Ascending aorta (tissue), 2 donors: ENCODE measurements around the gene FOXA2. TPM values are rescaled to one million over a fixed set of nuclear protein-coding genes. Genes with fewer than 3 reads are reported as not detected.

Experiments
- DNase-seq, 2 donors: peaks; one replicate each; pipeline ENCODE4 v3.0.0-alpha.2; 2019; ENCODE audit warnings: low spot score in 2 of 2
- H3K27ac ChIP-seq, 2 donors: fragments of 200-600 bp; sonication (generic); one replicate each; pipeline ENCODE4 v1.5.1; 2016 to 2017; ENCODE audit warnings: mild to moderate bottlenecking in 1 of 2
- H3K27me3 ChIP-seq: fragments of 200-600 bp; sonication (generic); one replicate; pipeline ENCODE4 v1.5.1; 2017
- H3K36me3 ChIP-seq, 2 donors: fragments of 200-600 bp; sonication (generic); one replicate each; pipeline ENCODE4 v1.5.1; 2016
- H3K4me1 ChIP-seq, 2 donors: fragments of 200-600 bp; sonication (generic); one replicate each; pipeline ENCODE4 v1.5.1; 2016 to 2017; ENCODE audit warnings: mild to moderate bottlenecking in 1 of 2
- H3K4me3 ChIP-seq, 2 donors: fragments of 200-600 bp; sonication (generic); one replicate each; pipeline ENCODE4 v1.5.1; 2016 to 2017; ENCODE audit warnings: mild to moderate bottlenecking in 1 of 2
- H3K9me3 ChIP-seq, 2 donors: fragments of 200-600 bp; sonication (generic); one replicate each; pipeline ENCODE4 v1.5.1; 2016
- intact Hi-C: fragments of 100-400 bp; cut with DNase I; formaldehyde crosslinking; loops from one replicate; pipeline ENCODE4 v1.15.1; 2023
- total RNA-seq: library from RNA; depleted of rRNA; stranded (reverse); fragments of >200 nt; gene quantifications from one replicate; pipeline ENCODE4 v1.1.0, GENCODE V29; 2016
- TF ChIP-seq, protein P1 (sequence below), 3 experiments: fragments of 200-600 bp in 2 of 3; fragments of 450-650 bp in 1 of 3; sonication (generic) in 2 of 3; IDR thresholded peaks; one replicate each; pipeline ENCODE4 v1.5.1; 2016 to 2019; ENCODE audit warnings: antibody characterized with exemption in 3 of 3, mild to moderate bottlenecking in 1 of 3, moderate library complexity in 1 of 3

The FOXA2 gene
- total RNA-seq, 1 donor from 2014 or later = not detected

DNA sequence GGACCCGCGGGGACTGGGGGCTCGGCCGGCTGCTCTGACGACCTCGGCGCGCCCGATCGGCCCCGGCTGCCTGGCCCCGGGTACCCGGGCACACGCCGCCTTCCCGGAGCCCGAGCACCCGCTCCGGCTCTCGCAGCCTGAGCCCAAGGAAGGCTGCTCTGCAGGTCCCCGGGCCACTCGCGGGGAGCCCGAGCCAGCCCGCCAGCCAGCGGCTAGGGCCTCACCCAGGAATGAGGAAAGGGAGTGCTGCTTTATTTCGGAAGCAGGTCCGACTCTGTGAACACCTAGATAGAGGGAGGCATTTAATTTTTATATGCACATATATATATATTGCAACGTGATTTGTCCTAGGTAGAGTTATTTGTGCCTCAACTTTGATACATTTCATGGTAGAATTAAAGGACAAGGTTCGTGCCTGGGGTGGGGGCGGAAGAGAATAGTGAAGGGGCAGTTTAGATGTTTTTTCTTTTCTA is 15.5 kb downstream of the FOXA2 start:
- Histone ChIP-seq H3K9me3 (no peaks in the 10 kb centered on the region), H3K4me1 (no peaks in the 10 kb centered on the region), H3K27me3 (peaks cover 5% of the 10 kb centered on the region), H3K36me3 (no peaks in the 10 kb centered on the region), H3K27ac (no peak overlapping the region), H3K4me3 (peak overlapping the region in 1 of 2 donors; percentile 16)
- intact Hi-C loops = no loop called here
- no peak for DNase-seq
- TF ChIP-seq, protein P1, sequence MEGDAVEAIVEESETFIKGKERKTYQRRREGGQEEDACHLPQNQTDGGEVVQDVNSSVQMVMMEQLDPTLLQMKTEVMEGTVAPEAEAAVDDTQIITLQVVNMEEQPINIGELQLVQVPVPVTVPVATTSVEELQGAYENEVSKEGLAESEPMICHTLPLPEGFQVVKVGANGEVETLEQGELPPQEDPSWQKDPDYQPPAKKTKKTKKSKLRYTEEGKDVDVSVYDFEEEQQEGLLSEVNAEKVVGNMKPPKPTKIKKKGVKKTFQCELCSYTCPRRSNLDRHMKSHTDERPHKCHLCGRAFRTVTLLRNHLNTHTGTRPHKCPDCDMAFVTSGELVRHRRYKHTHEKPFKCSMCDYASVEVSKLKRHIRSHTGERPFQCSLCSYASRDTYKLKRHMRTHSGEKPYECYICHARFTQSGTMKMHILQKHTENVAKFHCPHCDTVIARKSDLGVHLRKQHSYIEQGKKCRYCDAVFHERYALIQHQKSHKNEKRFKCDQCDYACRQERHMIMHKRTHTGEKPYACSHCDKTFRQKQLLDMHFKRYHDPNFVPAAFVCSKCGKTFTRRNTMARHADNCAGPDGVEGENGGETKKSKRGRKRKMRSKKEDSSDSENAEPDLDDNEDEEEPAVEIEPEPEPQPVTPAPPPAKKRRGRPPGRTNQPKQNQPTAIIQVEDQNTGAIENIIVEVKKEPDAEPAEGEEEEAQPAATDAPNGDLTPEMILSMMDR (IDR thresholded peaks at IDR 0.05) = no peak

- Histone ChIP-seq H3K27ac (no peak overlapping the region), H3K36me3 (no peaks in the 10 kb centered on the region), H3K4me3 (peak overlapping the region in 1 of 2 donors; percentile 16), H3K27me3 (peaks cover 5% of the 10 kb centered on the region), H3K4me1 (no peaks in the 10 kb centered on the region), H3K9me3 (no peaks in the 10 kb centered on the region)
- intact Hi-C loops = no loop called here
- DNase-seq = no peak
- TF ChIP-seq, protein P1 (IDR thresholded peaks at IDR 0.05) = no peak
These were observed 16.2 kb downstream of the FOXA2 start for GRCh38 chr20:22567944-22568871.

DNA sequence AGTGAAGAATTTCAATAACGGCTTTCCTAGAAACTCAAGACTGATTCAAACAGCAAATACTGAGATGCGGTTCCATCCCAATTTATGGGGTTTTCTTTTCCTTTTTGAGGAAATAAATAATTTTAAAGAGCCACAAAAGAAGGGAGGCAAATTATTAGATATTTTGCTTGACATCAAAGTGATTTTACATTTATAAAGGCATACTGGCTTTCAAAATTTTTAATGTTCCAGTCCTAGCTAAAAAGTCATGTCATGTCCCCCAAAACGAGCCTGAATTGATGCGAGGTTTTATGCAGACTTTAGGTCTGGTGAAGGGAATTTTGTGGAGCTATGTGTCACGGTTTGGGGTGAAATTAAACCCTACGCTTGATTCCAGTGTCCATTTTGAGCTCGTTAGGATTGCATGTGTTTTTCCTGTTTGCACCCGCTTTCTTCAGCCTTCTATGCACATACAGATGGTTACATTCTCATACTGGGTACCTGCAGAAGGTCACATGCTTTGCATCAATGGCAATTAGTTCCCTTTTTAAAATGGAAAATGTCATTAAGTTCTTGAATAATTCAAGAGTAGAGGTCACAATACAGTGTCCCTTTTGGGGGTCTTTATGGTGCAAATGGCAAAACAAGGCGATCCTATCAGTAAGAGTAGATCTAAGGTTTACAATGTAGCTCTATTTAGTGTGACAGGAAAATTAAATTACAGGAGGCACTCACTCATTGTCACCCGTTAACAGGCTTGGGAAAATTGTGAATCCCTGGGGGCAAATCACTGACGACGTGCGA is 17.3 kb downstream of the FOXA2 start:
- H3K4me1 ChIP-seq = no peaks in the 10 kb centered on the region
- H3K4me3 ChIP-seq = no peak overlapping the region
- intact Hi-C loops = no loop called here
- H3K36me3 ChIP-seq = no peaks in the 10 kb centered on the region
- no peaks in the 10 kb centered on the region for H3K9me3 ChIP-seq
- no peak overlapping the region for H3K27ac ChIP-seq
- no peak for DNase-seq
- H3K27me3 ChIP-seq = peaks cover 5% of the 10 kb centered on the region
- TF ChIP-seq, protein P1 (IDR thresholded peaks at IDR 0.05) = no peak

DNA sequence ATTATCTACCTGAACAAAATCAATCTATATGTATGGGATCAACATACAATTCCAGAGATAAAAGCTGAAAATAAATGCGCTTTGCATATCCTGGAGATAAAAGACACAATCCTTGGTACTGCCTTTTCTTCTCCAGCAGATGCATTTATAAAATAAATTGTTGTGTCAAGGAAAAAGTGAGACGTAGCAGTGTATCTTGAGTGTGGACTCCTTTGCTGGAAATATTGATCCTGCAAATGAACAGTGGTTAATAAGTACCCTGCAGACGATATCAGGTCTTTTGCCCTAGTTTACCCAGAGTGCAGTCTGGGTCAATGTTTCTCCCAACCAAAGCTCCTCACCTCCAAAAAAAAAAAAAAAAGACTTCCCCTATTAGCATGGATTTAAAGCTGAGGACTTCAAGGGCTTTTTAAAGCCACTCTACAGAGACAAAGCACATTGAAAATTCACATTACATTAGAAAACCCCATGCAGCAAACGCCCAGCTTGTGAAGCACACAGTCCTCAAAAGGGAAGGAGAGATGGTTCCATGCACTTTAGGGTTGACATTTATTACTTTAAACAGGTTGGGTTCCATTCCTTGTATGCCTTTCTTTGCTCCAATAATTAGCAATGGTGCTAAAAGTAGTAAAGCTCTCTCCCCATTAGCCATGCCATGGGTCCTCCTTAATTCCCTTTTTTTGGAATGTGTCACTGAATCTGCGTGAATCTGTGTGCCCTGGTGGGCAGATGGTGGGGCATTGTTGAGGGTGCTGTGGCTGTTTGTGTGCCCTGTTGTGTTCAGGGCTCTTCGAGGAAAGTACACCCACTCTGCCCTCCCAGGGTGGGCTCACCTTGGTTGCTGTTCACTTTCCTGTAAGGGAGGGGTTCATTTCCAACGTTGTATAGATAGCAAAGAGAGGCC is 21.1 kb downstream of the FOXA2 start:
- DNase-seq = no peak
- TF ChIP-seq, protein P1 (IDR thresholded peaks at IDR 0.05) = no peak
- Histone ChIP-seq H3K4me3 (no peak overlapping the region), H3K4me1 (no peaks in the 10 kb centered on the region), H3K27ac (no peak overlapping the region), H3K36me3 (no peaks in the 10 kb centered on the region), H3K27me3 (no peaks in the 10 kb centered on the region), H3K9me3 (no peaks in the 10 kb centered on the region)
- intact Hi-C loops = no loop called here

- H3K4me3 ChIP-seq = no peak overlapping the region
- TF ChIP-seq, protein P1 (IDR thresholded peaks at IDR 0.05) = no peak
- H3K9me3 ChIP-seq = no peaks in the 10 kb centered on the region
- DNase-seq = no peak
- no peaks in the 10 kb centered on the region for H3K27me3 ChIP-seq
- no peaks in the 10 kb centered on the region for H3K36me3 ChIP-seq
- no peak overlapping the region for H3K27ac ChIP-seq
- H3K4me1 ChIP-seq = no peaks in the 10 kb centered on the region
- intact Hi-C loops = no loop called here
These were observed 21.8 kb downstream of the FOXA2 start for GRCh38 chr20:22562620-22563019.
